Ishikawa (cell line): ENCODE measurements around the gene C10orf105.

Source experiments
- CEBPB ChIP-seq: IDR thresholded peaks from 2 replicates; pipeline ENCODE4 v1.6.1; 2012
- CREB1 ChIP-seq: IDR thresholded peaks from 2 replicates; pipeline ENCODE4 v1.6.1; 2012; ENCODE audit warnings: low read depth
- EGR1 ChIP-seq: IDR thresholded peaks from 2 replicates; pipeline ENCODE4 v1.6.1; 2012
- EP300 ChIP-seq: IDR thresholded peaks from 2 replicates; pipeline ENCODE4 v1.6.1; 2012; ENCODE audit warnings: borderline replicate concordance
- TAF1 ChIP-seq: IDR thresholded peaks from 2 replicates; pipeline ENCODE4 v1.6.1; 2012; ENCODE audit warnings: low read depth, mild to moderate bottlenecking
- TCF12 ChIP-seq: IDR thresholded peaks from 2 replicates; pipeline ENCODE4 v1.6.1; 2012; ENCODE audit warnings: low read depth
- TEAD4 ChIP-seq: IDR thresholded peaks from 2 replicates; pipeline ENCODE4 v1.6.1; 2012
- ZBTB7A ChIP-seq: IDR thresholded peaks from 2 replicates; pipeline ENCODE4 v1.6.1; 2012; ENCODE audit warnings: low read depth
- TF ChIP-seq, protein P1 (sequence below): IDR thresholded peaks from 2 replicates; pipeline ENCODE4 v1.6.1; 2012
- TF ChIP-seq, protein P2 (sequence below): IDR thresholded peaks from 2 replicates; pipeline ENCODE4 v1.6.1; 2012; ENCODE audit warnings: low read depth, mild to moderate bottlenecking
- TF ChIP-seq, protein P3 (sequence below): IDR thresholded peaks from 2 replicates; pipeline ENCODE4 v1.6.1; 2012

DNA sequence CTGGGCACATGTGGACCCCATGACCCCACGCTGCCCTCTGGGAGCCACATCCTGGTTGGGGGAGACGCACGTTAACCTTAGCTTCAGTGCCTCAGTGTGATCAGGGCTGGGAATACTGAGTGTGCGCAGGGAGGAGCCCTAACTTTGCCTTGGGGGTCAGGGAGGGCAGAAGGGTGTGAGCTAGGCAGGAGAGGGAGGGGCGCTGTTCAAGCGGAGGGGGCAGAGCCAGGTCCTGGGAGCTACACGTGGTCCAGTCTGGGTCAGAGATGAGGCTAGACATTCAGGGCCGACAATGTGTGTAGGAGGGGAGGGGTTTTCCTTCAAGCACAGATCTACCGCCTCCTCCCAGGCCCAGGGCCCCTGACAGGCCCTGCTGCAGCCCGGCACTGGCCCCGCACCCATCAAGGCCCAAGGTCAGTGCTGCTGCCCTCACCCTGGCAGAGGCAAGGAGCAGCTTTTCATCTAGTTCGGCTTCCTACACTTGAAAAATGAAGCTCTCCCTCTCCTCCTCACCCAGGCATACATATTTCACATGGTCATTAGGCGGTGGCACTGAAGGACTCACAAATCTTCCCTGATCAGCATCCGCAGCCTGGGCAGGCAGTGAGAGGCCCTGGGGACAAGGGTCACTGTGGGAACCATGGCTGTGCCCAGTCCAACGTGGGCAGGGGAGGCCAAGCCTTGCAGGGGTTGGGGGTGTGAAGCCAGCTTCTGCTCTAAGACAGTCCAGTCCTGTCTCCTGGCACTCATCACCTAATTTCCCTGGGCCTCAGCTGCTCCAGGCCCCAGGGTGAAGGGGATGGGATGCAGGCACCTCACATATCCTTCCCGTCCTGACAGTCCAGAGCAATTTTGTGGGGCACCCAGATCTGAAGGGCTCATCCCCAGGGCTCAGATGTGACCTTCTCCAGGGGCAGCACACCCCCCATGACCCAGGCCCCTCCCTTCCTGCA lies 47.3 kb downstream of the C10orf105 start:
- TF ChIP-seq EGR1 (no peak), CREB1 (no peak), ZBTB7A (no peak), TAF1 (no peak), EP300 (no peak), TEAD4 (no peak), CEBPB (no peak), TCF12 (no peak)
- TF ChIP-seq, protein P1, sequence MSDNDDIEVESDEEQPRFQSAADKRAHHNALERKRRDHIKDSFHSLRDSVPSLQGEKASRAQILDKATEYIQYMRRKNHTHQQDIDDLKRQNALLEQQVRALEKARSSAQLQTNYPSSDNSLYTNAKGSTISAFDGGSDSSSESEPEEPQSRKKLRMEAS: no peak
- TF ChIP-seq, protein P2, sequence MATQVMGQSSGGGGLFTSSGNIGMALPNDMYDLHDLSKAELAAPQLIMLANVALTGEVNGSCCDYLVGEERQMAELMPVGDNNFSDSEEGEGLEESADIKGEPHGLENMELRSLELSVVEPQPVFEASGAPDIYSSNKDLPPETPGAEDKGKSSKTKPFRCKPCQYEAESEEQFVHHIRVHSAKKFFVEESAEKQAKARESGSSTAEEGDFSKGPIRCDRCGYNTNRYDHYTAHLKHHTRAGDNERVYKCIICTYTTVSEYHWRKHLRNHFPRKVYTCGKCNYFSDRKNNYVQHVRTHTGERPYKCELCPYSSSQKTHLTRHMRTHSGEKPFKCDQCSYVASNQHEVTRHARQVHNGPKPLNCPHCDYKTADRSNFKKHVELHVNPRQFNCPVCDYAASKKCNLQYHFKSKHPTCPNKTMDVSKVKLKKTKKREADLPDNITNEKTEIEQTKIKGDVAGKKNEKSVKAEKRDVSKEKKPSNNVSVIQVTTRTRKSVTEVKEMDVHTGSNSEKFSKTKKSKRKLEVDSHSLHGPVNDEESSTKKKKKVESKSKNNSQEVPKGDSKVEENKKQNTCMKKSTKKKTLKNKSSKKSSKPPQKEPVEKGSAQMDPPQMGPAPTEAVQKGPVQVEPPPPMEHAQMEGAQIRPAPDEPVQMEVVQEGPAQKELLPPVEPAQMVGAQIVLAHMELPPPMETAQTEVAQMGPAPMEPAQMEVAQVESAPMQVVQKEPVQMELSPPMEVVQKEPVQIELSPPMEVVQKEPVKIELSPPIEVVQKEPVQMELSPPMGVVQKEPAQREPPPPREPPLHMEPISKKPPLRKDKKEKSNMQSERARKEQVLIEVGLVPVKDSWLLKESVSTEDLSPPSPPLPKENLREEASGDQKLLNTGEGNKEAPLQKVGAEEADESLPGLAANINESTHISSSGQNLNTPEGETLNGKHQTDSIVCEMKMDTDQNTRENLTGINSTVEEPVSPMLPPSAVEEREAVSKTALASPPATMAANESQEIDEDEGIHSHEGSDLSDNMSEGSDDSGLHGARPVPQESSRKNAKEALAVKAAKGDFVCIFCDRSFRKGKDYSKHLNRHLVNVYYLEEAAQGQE: no peak
- TF ChIP-seq, protein P3, sequence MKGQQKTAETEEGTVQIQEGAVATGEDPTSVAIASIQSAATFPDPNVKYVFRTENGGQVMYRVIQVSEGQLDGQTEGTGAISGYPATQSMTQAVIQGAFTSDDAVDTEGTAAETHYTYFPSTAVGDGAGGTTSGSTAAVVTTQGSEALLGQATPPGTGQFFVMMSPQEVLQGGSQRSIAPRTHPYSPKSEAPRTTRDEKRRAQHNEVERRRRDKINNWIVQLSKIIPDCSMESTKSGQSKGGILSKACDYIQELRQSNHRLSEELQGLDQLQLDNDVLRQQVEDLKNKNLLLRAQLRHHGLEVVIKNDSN: no peak
